DND-41 (cell line): ENCODE results near the gene CPSF4L.

ENCODE experiments used
- ATAC-seq: fragments of 200-7000 bp; cut with Tn5 transposase; 3 replicates; pipeline ENCODE4 v1.9.1; 2021; ENCODE audit warnings: low read depth; ENCODE audit not compliant: insufficient read depth
- DNase-seq: peaks from one replicate; pipeline ENCODE4 v3.0.0-alpha.2; 2020
- H2AFZ ChIP-seq: 2 replicates; pipeline ENCODE4 v1.6.0; 2012; ENCODE audit warnings: low read depth, low read length
- H3K27ac ChIP-seq: 2 replicates; pipeline ENCODE4 v1.5.1; 2012; ENCODE audit warnings: low read length, inconsistent platforms
- H3K27me3 ChIP-seq: fragments of 200-600 bp; sonication (generic); 2 replicates; pipeline ENCODE4 v1.6.0; 2012; ENCODE audit warnings: low read length, mild to moderate bottlenecking, inconsistent platforms; ENCODE audit not compliant: insufficient read depth, poor library complexity
- H3K36me3 ChIP-seq: 2 replicates; pipeline ENCODE4 v1.5.1; 2012; ENCODE audit warnings: low read length, inconsistent platforms; ENCODE audit not compliant: insufficient read depth
- H3K4me1 ChIP-seq: 2 replicates; pipeline ENCODE4 v1.5.1; 2012; ENCODE audit warnings: mild to moderate bottlenecking, low read length; ENCODE audit not compliant: insufficient read depth
- H3K4me2 ChIP-seq: 2 replicates; pipeline ENCODE4 v1.6.0; 2012; ENCODE audit warnings: mild to moderate bottlenecking, moderate library complexity, low read length, inconsistent platforms; ENCODE audit not compliant: insufficient read depth
- H3K4me3 ChIP-seq, 2 experiments: fragments of 200-600 bp in 1 of 2; shearing (Covaris generic) in 1 of 2; 2 replicates each; pipeline ENCODE4 v1.5.1; 2012 to 2016; ENCODE audit warnings: inconsistent platforms in 2 of 2, low read length in 2 of 2, mild to moderate bottlenecking in 2 of 2, low read depth in 1 of 2, moderate library complexity in 1 of 2
- H3K79me2 ChIP-seq: 2 replicates; pipeline ENCODE4 v1.6.0; 2012; ENCODE audit warnings: low read length, inconsistent platforms; ENCODE audit not compliant: insufficient read depth
- H3K9ac ChIP-seq: 2 replicates; pipeline ENCODE4 v1.6.0; 2012; ENCODE audit warnings: low read depth, mild to moderate bottlenecking, inconsistent platforms, low read length, moderate library complexity
- H3K9me3 ChIP-seq: 2 replicates; pipeline ENCODE4 v1.5.1; 2012; ENCODE audit warnings: low read length, moderate library complexity, mild to moderate bottlenecking, inconsistent platforms; ENCODE audit not compliant: insufficient read depth, severe bottlenecking
- H4K20me1 ChIP-seq: 2 replicates; pipeline ENCODE4 v1.6.0; 2012; ENCODE audit warnings: low read length; ENCODE audit not compliant: insufficient read depth
- EZH2 ChIP-seq: IDR thresholded peaks from 3 replicates; pipeline ENCODE4 v1.6.1; 2012; ENCODE audit warnings: borderline replicate concordance, low read depth, mild to moderate bottlenecking, moderate library complexity, low read length, inconsistent platforms; ENCODE audit not compliant: severe bottlenecking
- TF ChIP-seq, protein P1 (sequence below): IDR thresholded peaks from 2 replicates; pipeline ENCODE4 v1.5.1; 2012; ENCODE audit warnings: borderline replicate concordance, low read length, moderate library complexity, mild to moderate bottlenecking; ENCODE audit not compliant: poor library complexity, severe bottlenecking; ENCODE audit errors: extremely low read depth

The CPSF4L gene

GRCh38 chr17:73280191-73280590 is 18.5 kb upstream of the CPSF4L start:
- Histone ChIP-seq H3K36me3 (no peaks in the 10 kb centered on the region), H3K9ac (no peak overlapping the region), H3K9me3 (no peaks in the 10 kb centered on the region), H2AFZ (no peak overlapping the region), H3K4me1 (no peaks in the 10 kb centered on the region), H3K27me3 (no peaks in the 10 kb centered on the region), H3K4me2 (no peak overlapping the region), H3K27ac (no peak overlapping the region), H3K79me2 (no peaks in the 10 kb centered on the region), H4K20me1 (no peaks in the 10 kb centered on the region; the same call in 1 of the 2 replicates), H3K4me3 (no peak overlapping the region)
- DNase-seq, result no peak
- no peak for TF ChIP-seq EZH2
- TF ChIP-seq, protein P1, sequence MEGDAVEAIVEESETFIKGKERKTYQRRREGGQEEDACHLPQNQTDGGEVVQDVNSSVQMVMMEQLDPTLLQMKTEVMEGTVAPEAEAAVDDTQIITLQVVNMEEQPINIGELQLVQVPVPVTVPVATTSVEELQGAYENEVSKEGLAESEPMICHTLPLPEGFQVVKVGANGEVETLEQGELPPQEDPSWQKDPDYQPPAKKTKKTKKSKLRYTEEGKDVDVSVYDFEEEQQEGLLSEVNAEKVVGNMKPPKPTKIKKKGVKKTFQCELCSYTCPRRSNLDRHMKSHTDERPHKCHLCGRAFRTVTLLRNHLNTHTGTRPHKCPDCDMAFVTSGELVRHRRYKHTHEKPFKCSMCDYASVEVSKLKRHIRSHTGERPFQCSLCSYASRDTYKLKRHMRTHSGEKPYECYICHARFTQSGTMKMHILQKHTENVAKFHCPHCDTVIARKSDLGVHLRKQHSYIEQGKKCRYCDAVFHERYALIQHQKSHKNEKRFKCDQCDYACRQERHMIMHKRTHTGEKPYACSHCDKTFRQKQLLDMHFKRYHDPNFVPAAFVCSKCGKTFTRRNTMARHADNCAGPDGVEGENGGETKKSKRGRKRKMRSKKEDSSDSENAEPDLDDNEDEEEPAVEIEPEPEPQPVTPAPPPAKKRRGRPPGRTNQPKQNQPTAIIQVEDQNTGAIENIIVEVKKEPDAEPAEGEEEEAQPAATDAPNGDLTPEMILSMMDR, result no peak
- ATAC-seq, result no peak

DNA sequence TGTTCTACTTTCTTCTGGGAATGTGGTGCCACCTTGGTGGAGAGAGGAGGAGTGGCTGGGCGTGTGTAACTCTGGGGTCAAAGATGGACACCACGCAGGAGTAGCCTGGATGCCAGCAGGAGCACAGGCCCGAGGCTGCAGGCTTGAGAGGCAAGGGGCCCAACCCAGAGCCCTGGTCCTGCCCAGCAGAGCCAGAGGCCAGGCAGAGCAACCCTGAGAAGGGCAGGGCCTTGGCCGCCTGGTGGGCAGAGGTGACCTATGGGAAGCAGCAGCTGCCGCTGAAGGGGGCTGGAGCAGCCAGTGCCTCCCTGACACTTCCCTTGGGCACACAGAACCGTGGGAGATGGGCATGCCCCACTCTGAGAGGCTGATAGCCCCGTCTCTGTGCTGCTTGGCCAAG is 18.0 kb upstream of the CPSF4L start:
- Histone ChIP-seq H3K4me2 (no peak overlapping the region), H3K27ac (no peak overlapping the region), H3K27me3 (no peaks in the 10 kb centered on the region), H3K79me2 (no peaks in the 10 kb centered on the region), H3K4me3 (no peak overlapping the region), H2AFZ (no peak overlapping the region), H3K4me1 (no peaks in the 10 kb centered on the region), H4K20me1 (no peaks in the 10 kb centered on the region), H3K9ac (no peak overlapping the region), H3K9me3 (no peaks in the 10 kb centered on the region), H3K36me3 (no peaks in the 10 kb centered on the region)
- ATAC-seq (no peak), DNase-seq (no peak)
- TF ChIP-seq, protein P1, result no peak

- Histone ChIP-seq H3K4me2 (no peak overlapping the region), H3K4me3 (no peak overlapping the region), H3K9me3 (no peaks in the 10 kb centered on the region), H3K4me1 (no peaks in the 10 kb centered on the region), H3K27me3 (no peaks in the 10 kb centered on the region), H3K79me2 (no peaks in the 10 kb centered on the region), H2AFZ (no peak overlapping the region), H3K9ac (no peak overlapping the region), H3K36me3 (no peaks in the 10 kb centered on the region), H4K20me1 (no peaks in the 10 kb centered on the region), H3K27ac (no peak overlapping the region)
- DNase-seq (no peak), ATAC-seq (no peak)
- no peak for TF ChIP-seq EZH2
- TF ChIP-seq, protein P1, result no peak
Measured at GRCh38 chr17:73278465-73279453, 17.1 kb upstream of the CPSF4L start.
